Activated CD4-positive, alpha-beta T cell treated with anti-CD3 and anti-CD28 coated beads, Interleukin-2, amount 50 U/mL, for 48 hours (primary cell): ENCODE measurements around the gene MICAL3.
"Not testable (repeated sequence)": the region's sequence is repeated elsewhere in the genome, so short reads cannot be mapped to it uniquely, and the experiment has no call there.

Source experiments
- DNase-seq, 2 experiments: peaks; one replicate each; pipeline ENCODE4 v3.0.0-alpha.2; 2020

MICAL3 gene

GRCh38 chr22:18058371-18059093 lies 34.2 kb upstream of the MICAL3 start:
- DNase-seq, result no peak

GRCh38 chr22:18057568-18058209 lies 33.3 kb upstream of the MICAL3 start:
- no peak for DNase-seq

GRCh38 chr22:18056807-18057474 lies 32.6 kb upstream of the MICAL3 start:
- no peak for DNase-seq

GRCh38 chr22:18056161-18056666 lies 31.9 kb upstream of the MICAL3 start:
- no peak for DNase-seq

GRCh38 chr22:18055619-18056160 lies 31.3 kb upstream of the MICAL3 start:
- no peak for DNase-seq

GRCh38 chr22:18053216-18053946 lies 29.0 kb upstream of the MICAL3 start:
- DNase-seq, result not testable (repeated sequence)

- not testable (repeated sequence) for DNase-seq
Observed at GRCh38 chr22:18051113-18051512, 26.8 kb upstream of the MICAL3 start.

- DNase-seq, result no peak
Observed at GRCh38 chr22:18050065-18050464, 25.7 kb upstream of the MICAL3 start.

GRCh38 chr22:18048441-18048898 lies 24.1 kb upstream of the MICAL3 start:
- no peak for DNase-seq

GRCh38 chr22:18048041-18048440 lies 23.7 kb upstream of the MICAL3 start:
- DNase-seq, result no peak

GRCh38 chr22:18045794-18046193 lies 21.4 kb upstream of the MICAL3 start:
- no peak for DNase-seq

GRCh38 chr22:18044548-18045271 lies 20.3 kb upstream of the MICAL3 start:
- DNase-seq, result no peak

GRCh38 chr22:18042685-18043084 lies 18.3 kb upstream of the MICAL3 start:
- DNase-seq, result no peak

- not testable (repeated sequence) for DNase-seq
Observed at GRCh38 chr22:18040898-18041297, 16.5 kb upstream of the MICAL3 start.

GRCh38 chr22:18035751-18036150 lies 11.4 kb upstream of the MICAL3 start:
- DNase-seq, result no peak

GRCh38 chr22:18034076-18034475 lies 9.7 kb upstream of the MICAL3 start:
- no peak for DNase-seq

GRCh38 chr22:18033204-18033998 lies 9.0 kb upstream of the MICAL3 start:
- DNase-seq, result no peak

- DNase-seq, result no peak
Observed at GRCh38 chr22:18032455-18033101, 8.2 kb upstream of the MICAL3 start.

- DNase-seq, result no peak
Observed at GRCh38 chr22:18031695-18032454, 7.5 kb upstream of the MICAL3 start.
